ENCODE data around the gene USF1. TPM values are rescaled to one million over a fixed set of nuclear protein-coding genes. Genes with fewer than 3 reads are reported as not detected.

USF1 gene
- total and polyA plus RNA-seq, 2 donors: 81.8 to 148 TPM

GRCh38 chr1:161046605-161047228 is 940 bp upstream of the USF1 start:
- peaks cover 53 to 56% of the 10 kb centered on the region in 2 donors for H3K36me3 ChIP-seq (ENCODE audit: control insufficient read depth in 2 of 2, insufficient read depth in 2 of 2, low read length in 1 of 2)
- 73% methylated on average over 2 of the region's 2 CpGs for WGBS

GRCh38 chr1:161044908-161045735 is 655 bp downstream of the USF1 start:
- Histone ChIP-seq H3K27me3 (ENCODE audit: control insufficient read depth in 2 of 2, insufficient read depth in 1 of 2, low read length in 1 of 2) (no peaks in the 10 kb centered on the region), H3K4me3 (ENCODE audit: low read length in 2 of 2) (peak overlapping the region; percentile 79 to 85), H3K27ac (ENCODE audit: low read depth in 1 of 2, low read length in 1 of 2) (peak overlapping the region; percentile 89 to 98), H3K36me3 (ENCODE audit: control insufficient read depth in 2 of 2, insufficient read depth in 2 of 2, low read length in 1 of 2) (peaks cover 53 to 57% of the 10 kb centered on the region in 2 donors), H3K4me1 (ENCODE audit: control insufficient read depth in 2 of 2, insufficient read depth in 2 of 2, low read length in 2 of 2) (peaks cover 10 to 31% of the 10 kb centered on the region in 2 donors), H3K9me3 (ENCODE audit: control insufficient read depth in 2 of 2, insufficient read depth in 1 of 2, low read length in 1 of 2) (peaks cover 0 to 2% of the 10 kb centered on the region in 2 donors)
- WGBS: under 1% methylated on average over 48 of the region's 48 CpGs
- DNase-seq (ENCODE audit: low read depth in 6 of 9, low spot score in 9 of 9): peak in 7 of 9 donors; percentile 56 to 90 (median 78)

More at GRCh38 chr1:161046605-161047228, 940 bp upstream of the USF1 start:
- DNase-seq (ENCODE audit: low read depth in 6 of 9, low spot score in 9 of 9): peak in 1 of 9 donors; percentile 35
- no peaks in the 10 kb centered on the region for H3K27me3 ChIP-seq (ENCODE audit: control insufficient read depth in 2 of 2, insufficient read depth in 1 of 2, low read length in 1 of 2)
- H3K4me3 ChIP-seq (ENCODE audit: low read length in 2 of 2): peak overlapping the region; percentile 79 to 85
- peak overlapping the region; percentile 93 to 98 for H3K27ac ChIP-seq (ENCODE audit: low read depth in 1 of 2, low read length in 1 of 2)
- H3K4me1 ChIP-seq (ENCODE audit: control insufficient read depth in 2 of 2, insufficient read depth in 2 of 2, low read length in 2 of 2): peaks cover 10 to 24% of the 10 kb centered on the region in 2 donors
- H3K9me3 ChIP-seq (ENCODE audit: control insufficient read depth in 2 of 2, insufficient read depth in 1 of 2, low read length in 1 of 2): peaks cover 0 to 2% of the 10 kb centered on the region in 2 donors

DNA sequence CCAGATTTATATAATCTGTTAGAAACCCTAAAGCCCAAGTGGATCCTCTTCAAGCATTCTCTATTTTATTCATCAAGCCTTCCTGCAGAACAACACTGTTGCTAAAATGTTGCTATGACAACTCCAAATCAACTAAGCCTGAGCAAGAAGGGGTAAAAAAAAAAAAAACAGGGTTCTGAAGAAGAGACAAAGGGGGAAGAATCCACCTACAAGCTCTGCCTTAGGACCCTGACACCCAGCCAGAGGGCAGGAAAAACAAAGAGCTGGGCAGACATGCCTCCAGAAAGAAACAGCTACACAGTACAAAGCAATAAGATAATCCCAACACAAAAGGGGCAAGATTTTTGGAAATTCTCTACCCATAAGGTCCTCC is 1.3 kb downstream of the USF1 start:
- H3K36me3 ChIP-seq (ENCODE audit: control insufficient read depth in 2 of 2, insufficient read depth in 2 of 2, low read length in 1 of 2): peaks cover 53 to 57% of the 10 kb centered on the region in 2 donors
- peaks cover 0 to 2% of the 10 kb centered on the region in 2 donors for H3K9me3 ChIP-seq (ENCODE audit: control insufficient read depth in 2 of 2, insufficient read depth in 1 of 2, low read length in 1 of 2)
- peak overlapping the region; percentile 79 to 85 for H3K4me3 ChIP-seq (ENCODE audit: low read length in 2 of 2)
- no peak for DNase-seq (ENCODE audit: low read depth in 6 of 9, low spot score in 9 of 9)
- H3K27ac ChIP-seq (ENCODE audit: low read depth in 1 of 2, low read length in 1 of 2): peak overlapping the region; percentile 89 to 98
- H3K4me1 ChIP-seq (ENCODE audit: control insufficient read depth in 2 of 2, insufficient read depth in 2 of 2, low read length in 2 of 2): peaks cover 12 to 37% of the 10 kb centered on the region in 2 donors
- H3K27me3 ChIP-seq (ENCODE audit: control insufficient read depth in 2 of 2, insufficient read depth in 1 of 2, low read length in 1 of 2): no peaks in the 10 kb centered on the region

DNA sequence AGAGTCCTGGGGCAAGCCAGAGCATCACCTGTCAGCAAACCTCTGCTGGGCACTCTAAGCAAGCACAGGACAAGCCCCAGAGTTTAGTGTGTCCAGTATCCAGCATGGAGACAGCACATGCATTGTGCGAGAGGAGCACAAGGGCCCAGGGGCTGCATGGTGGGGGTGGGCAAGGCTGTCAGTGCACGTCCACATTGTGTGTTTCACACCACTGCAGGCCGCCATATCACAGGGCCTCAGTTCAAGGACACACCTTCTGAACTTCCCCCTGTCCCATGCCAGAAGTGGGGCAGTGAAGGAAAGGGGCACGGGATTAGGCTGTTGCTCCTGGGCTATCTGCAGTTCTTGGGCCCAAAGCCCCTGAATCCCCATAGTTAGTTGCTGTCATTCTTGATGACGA is 6.2 kb downstream of the USF1 start:
- H3K4me3 ChIP-seq (ENCODE audit: low read length in 2 of 2): no peak overlapping the region
- H3K36me3 ChIP-seq (ENCODE audit: control insufficient read depth in 2 of 2, insufficient read depth in 2 of 2, low read length in 1 of 2): peaks cover 39 to 43% of the 10 kb centered on the region in 2 donors
- peaks cover 22 to 47% of the 10 kb centered on the region in 2 donors for H3K4me1 ChIP-seq (ENCODE audit: control insufficient read depth in 2 of 2, insufficient read depth in 2 of 2, low read length in 2 of 2)
- H3K27me3 ChIP-seq (ENCODE audit: control insufficient read depth in 2 of 2, insufficient read depth in 1 of 2, low read length in 1 of 2): no peaks in the 10 kb centered on the region
- H3K27ac ChIP-seq (ENCODE audit: low read depth in 1 of 2, low read length in 1 of 2): peak overlapping the region; percentile 71 to 88
- DNase-seq (ENCODE audit: low read depth in 6 of 9, low spot score in 9 of 9): no peak
- peaks cover 0 to 4% of the 10 kb centered on the region in 2 donors for H3K9me3 ChIP-seq (ENCODE audit: control insufficient read depth in 2 of 2, insufficient read depth in 1 of 2, low read length in 1 of 2)
- 90% methylated on average over 5 of the region's 5 CpGs for WGBS

DNA sequence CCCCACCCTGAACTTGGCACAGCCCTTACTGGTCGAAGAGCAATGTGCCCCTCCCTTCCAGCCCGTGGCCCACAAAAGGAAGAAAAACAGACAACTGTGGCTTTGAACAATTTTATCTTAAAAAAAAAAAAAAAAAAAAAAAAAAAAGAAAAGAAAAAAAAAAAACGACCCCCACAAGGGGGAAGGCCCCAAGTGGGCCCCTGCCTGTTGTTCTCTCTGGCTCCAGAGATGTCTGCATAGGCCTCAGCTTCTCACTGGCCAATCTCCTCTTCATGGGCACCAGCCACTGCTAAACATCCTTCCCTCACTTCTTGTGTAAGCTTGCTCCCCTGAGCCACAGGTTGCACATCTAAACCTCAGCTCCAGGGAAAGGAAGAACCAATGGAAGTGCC is 6.6 kb downstream of the USF1 start:
- H3K36me3 ChIP-seq (ENCODE audit: control insufficient read depth in 2 of 2, insufficient read depth in 2 of 2, low read length in 1 of 2): peaks cover 39 to 43% of the 10 kb centered on the region in 2 donors
- no peaks in the 10 kb centered on the region for H3K27me3 ChIP-seq (ENCODE audit: control insufficient read depth in 2 of 2, insufficient read depth in 1 of 2, low read length in 1 of 2)
- H3K27ac ChIP-seq (ENCODE audit: low read depth in 1 of 2, low read length in 1 of 2): peak overlapping the region; percentile 88 to 90
- DNase-seq (ENCODE audit: low read depth in 6 of 9, low spot score in 9 of 9): peak in 1 of 9 donors; percentile 29
- WGBS: 2% methylated on average over 3 of the region's 3 CpGs
- peaks cover 19 to 45% of the 10 kb centered on the region in 2 donors for H3K4me1 ChIP-seq (ENCODE audit: control insufficient read depth in 2 of 2, insufficient read depth in 2 of 2, low read length in 2 of 2)
- H3K9me3 ChIP-seq (ENCODE audit: control insufficient read depth in 2 of 2, insufficient read depth in 1 of 2, low read length in 1 of 2): peaks cover 0 to 4% of the 10 kb centered on the region in 2 donors
- H3K4me3 ChIP-seq (ENCODE audit: low read length in 2 of 2): peak overlapping the region; percentile 85 to 86

DNA sequence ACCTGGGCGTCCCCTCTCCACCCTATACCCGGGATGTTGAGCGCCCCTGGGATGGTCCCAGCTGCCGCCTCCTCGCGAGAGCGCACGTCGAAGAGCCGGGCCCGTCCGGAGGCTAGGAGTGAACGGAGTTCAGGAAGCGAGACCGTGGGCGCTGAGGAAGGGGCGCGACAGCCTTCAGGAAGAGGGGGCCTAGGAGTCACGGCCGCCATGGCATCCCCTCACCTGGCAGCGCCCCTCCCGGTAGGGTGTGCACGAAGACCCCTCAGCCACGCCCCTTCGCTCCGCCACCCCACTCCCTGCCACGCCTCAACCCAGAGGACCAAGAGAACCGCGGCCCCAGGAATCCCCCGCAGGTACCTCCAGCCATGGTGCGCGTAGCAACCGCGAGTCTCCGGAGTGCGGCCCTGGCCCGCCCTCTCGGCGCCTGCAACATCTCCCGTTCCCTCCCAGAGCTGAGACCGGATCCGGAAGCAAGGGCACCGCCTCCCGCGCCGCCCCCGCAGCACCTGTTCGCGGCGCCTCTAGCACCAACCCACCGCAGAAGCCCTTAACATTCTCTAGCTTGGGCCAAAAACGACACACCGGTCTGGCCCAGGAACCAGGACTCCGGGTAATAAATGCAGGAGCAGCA is 7.1 kb downstream of the USF1 start, which contains the start of gene TSTD1:
TSS of gene TSTD1 (minus strand) at position 442 of the 631 bp plus-strand sequence. CDS start at position 367, 75 bp downstream.
- peak within 1 kb of the TSS; percentile 85 to 86 for H3K4me3 ChIP-seq (ENCODE audit: low read length in 2 of 2)
- no peaks in the 10 kb centered on the region for H3K27me3 ChIP-seq (ENCODE audit: control insufficient read depth in 2 of 2, insufficient read depth in 1 of 2, low read length in 1 of 2)
- peaks cover 0 to 4% of the 10 kb centered on the region in 2 donors for H3K9me3 ChIP-seq (ENCODE audit: control insufficient read depth in 2 of 2, insufficient read depth in 1 of 2, low read length in 1 of 2)
- WGBS: 3% methylated on average over 54 of the region's 54 CpGs
- peak in 6 of 9 donors; percentile 74 to 93 (median 86) for DNase-seq (ENCODE audit: low read depth in 6 of 9, low spot score in 9 of 9)
- H3K4me1 ChIP-seq (ENCODE audit: control insufficient read depth in 2 of 2, insufficient read depth in 2 of 2, low read length in 2 of 2): peaks cover 17 to 43% of the 10 kb centered on the region in 2 donors
- peak within 1 kb of the TSS; percentile 88 to 90 for H3K27ac ChIP-seq (ENCODE audit: low read depth in 1 of 2, low read length in 1 of 2)
- peaks cover 39 to 43% of the 10 kb centered on the region in 2 donors for H3K36me3 ChIP-seq (ENCODE audit: control insufficient read depth in 2 of 2, insufficient read depth in 2 of 2, low read length in 1 of 2)

- peaks cover 17 to 38% of the 10 kb centered on the region in 2 donors for H3K4me1 ChIP-seq (ENCODE audit: control insufficient read depth in 2 of 2, insufficient read depth in 2 of 2, low read length in 2 of 2)
Measured at GRCh38 chr1:161037661-161038522, 7.9 kb downstream of the USF1 start.

DNA sequence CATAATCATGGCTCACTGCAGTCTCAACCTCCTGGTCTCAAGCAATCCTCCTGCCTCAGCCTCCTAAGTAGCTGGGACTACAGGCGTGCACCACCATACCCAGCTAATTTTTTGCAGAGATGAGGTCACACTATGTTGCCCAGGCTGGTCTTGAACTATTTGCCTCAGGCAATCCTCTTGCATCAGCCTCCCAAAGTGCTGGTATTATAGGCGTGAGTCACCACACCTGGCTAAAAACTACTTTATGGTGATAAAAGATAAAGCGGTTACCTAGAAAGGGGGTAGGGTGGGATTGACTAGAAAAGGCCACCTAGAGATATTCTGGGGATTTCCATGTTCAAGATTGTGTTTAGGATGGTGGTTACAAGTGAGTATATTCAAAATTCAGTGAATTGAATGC is 12.0 kb downstream of the USF1 start:
- Histone ChIP-seq H3K36me3 (ENCODE audit: control insufficient read depth in 2 of 2, insufficient read depth in 2 of 2, low read length in 1 of 2) (no peaks in the 10 kb centered on the region), H3K4me3 (ENCODE audit: low read length in 2 of 2) (no peak overlapping the region), H3K27me3 (ENCODE audit: control insufficient read depth in 2 of 2, insufficient read depth in 1 of 2, low read length in 1 of 2) (no peaks in the 10 kb centered on the region), H3K9me3 (ENCODE audit: control insufficient read depth in 2 of 2, insufficient read depth in 1 of 2, low read length in 1 of 2) (peaks cover 0 to 4% of the 10 kb centered on the region in 2 donors), H3K27ac (ENCODE audit: low read depth in 1 of 2, low read length in 1 of 2) (no peak overlapping the region), H3K4me1 (ENCODE audit: control insufficient read depth in 2 of 2, insufficient read depth in 2 of 2, low read length in 2 of 2) (peaks cover 9 to 10% of the 10 kb centered on the region in 2 donors)
- no peak for DNase-seq (ENCODE audit: low read depth in 6 of 9, low spot score in 9 of 9)
- WGBS: 97% methylated on average over 3 of the region's 3 CpGs

More at GRCh38 chr1:161037661-161038522, 7.9 kb downstream of the USF1 start:
- no peak for DNase-seq (ENCODE audit: low read depth in 6 of 9, low spot score in 9 of 9)
- peak overlapping the region; percentile 85 to 86 for H3K4me3 ChIP-seq (ENCODE audit: low read length in 2 of 2)
- no peaks in the 10 kb centered on the region for H3K27me3 ChIP-seq (ENCODE audit: control insufficient read depth in 2 of 2, insufficient read depth in 1 of 2, low read length in 1 of 2)
- peaks cover 0 to 4% of the 10 kb centered on the region in 2 donors for H3K9me3 ChIP-seq (ENCODE audit: control insufficient read depth in 2 of 2, insufficient read depth in 1 of 2, low read length in 1 of 2)
- 76% methylated on average over 21 of the region's 21 CpGs for WGBS
- H3K36me3 ChIP-seq (ENCODE audit: control insufficient read depth in 2 of 2, insufficient read depth in 2 of 2, low read length in 1 of 2): peaks cover 36 to 38% of the 10 kb centered on the region in 2 donors
- H3K27ac ChIP-seq (ENCODE audit: low read depth in 1 of 2, low read length in 1 of 2): peak overlapping the region; percentile 88 to 90
